ENCODE results near the gene TMEM72. TPM values are rescaled to one million over a fixed set of nuclear protein-coding genes. Genes with fewer than 3 reads are reported as not detected.

The TMEM72 gene
- total RNA-seq, 1 donor from 2014 or later, result not detected

- Histone ChIP-seq H3K36me3 (no peaks in the 10 kb centered on the region), H3K9me3 (replicated peaks) (no peaks in the 10 kb centered on the region), H3K27me3 (ENCODE audit: low read depth) (no peaks in the 10 kb centered on the region), H3K27ac (replicated peaks) (peak overlapping the region; percentile 71), H3K4me3 (peak overlapping the region; percentile 61), H3K4me1 (peaks cover 24% of the 10 kb centered on the region)
- intact Hi-C loops (cut with micrococcal nuclease), result no loop called here
- DNase-seq, result peak; percentile 88
- TF ChIP-seq CTCF (IDR thresholded peaks at IDR 0.05; ENCODE audit: borderline replicate concordance), result peak; percentile 10
These were observed 32.2 kb upstream of the TMEM72 start for GRCh38 chr10:44878706-44879530.

- H3K27ac ChIP-seq (replicated peaks), result peak overlapping the region; percentile 71
- no peaks in the 10 kb centered on the region for H3K36me3 ChIP-seq
- TF ChIP-seq CTCF (IDR thresholded peaks at IDR 0.05; ENCODE audit: borderline replicate concordance), result no peak
- no peaks in the 10 kb centered on the region for H3K27me3 ChIP-seq (ENCODE audit: low read depth)
- H3K9me3 ChIP-seq (replicated peaks), result no peaks in the 10 kb centered on the region
- no peak for DNase-seq
- intact Hi-C loops (cut with micrococcal nuclease), result no loop called here
- H3K4me3 ChIP-seq, result peak overlapping the region; percentile 61
- H3K4me1 ChIP-seq, result peaks cover 19% of the 10 kb centered on the region
These were observed 31.6 kb upstream of the TMEM72 start for GRCh38 chr10:44879531-44879899.

- no peaks in the 10 kb centered on the region for H3K36me3 ChIP-seq
- no peaks in the 10 kb centered on the region for H3K9me3 ChIP-seq (replicated peaks)
- intact Hi-C loops (cut with micrococcal nuclease), result no loop called here
- H3K4me3 ChIP-seq, result no peak overlapping the region
- H3K4me1 ChIP-seq, result peaks cover 16% of the 10 kb centered on the region
- TF ChIP-seq CTCF (IDR thresholded peaks at IDR 0.05; ENCODE audit: borderline replicate concordance), result no peak
- no peak overlapping the region for H3K27ac ChIP-seq (replicated peaks)
- DNase-seq, result no peak
- no peaks in the 10 kb centered on the region for H3K27me3 ChIP-seq (ENCODE audit: low read depth)
These were observed 30.9 kb upstream of the TMEM72 start for GRCh38 chr10:44880090-44880715.

GRCh38 chr10:44881649-44882048, 29.5 kb upstream of the TMEM72 start:
- intact Hi-C loops (cut with micrococcal nuclease), result no loop called here
- H3K9me3 ChIP-seq (replicated peaks), result no peaks in the 10 kb centered on the region
- no peaks in the 10 kb centered on the region for H3K36me3 ChIP-seq
- H3K27me3 ChIP-seq (ENCODE audit: low read depth), result no peaks in the 10 kb centered on the region
- no peak for DNase-seq
- no peak overlapping the region for H3K4me3 ChIP-seq
- TF ChIP-seq CTCF (IDR thresholded peaks at IDR 0.05; ENCODE audit: borderline replicate concordance), result no peak
- H3K27ac ChIP-seq (replicated peaks), result no peak overlapping the region
- peaks cover 16% of the 10 kb centered on the region for H3K4me1 ChIP-seq

GRCh38 chr10:44882166-44882720, 28.9 kb upstream of the TMEM72 start:
- intact Hi-C loops (cut with micrococcal nuclease), result no loop called here
- Histone ChIP-seq H3K4me3 (no peak overlapping the region), H3K9me3 (replicated peaks) (no peaks in the 10 kb centered on the region), H3K36me3 (no peaks in the 10 kb centered on the region), H3K4me1 (peaks cover 16% of the 10 kb centered on the region), H3K27ac (replicated peaks) (no peak overlapping the region), H3K27me3 (ENCODE audit: low read depth) (no peaks in the 10 kb centered on the region)
- TF ChIP-seq CTCF (IDR thresholded peaks at IDR 0.05; ENCODE audit: borderline replicate concordance), result no peak
- DNase-seq, result no peak
